ENCODE results near the gene ADRA2C.

Gene ADRA2C

DNA sequence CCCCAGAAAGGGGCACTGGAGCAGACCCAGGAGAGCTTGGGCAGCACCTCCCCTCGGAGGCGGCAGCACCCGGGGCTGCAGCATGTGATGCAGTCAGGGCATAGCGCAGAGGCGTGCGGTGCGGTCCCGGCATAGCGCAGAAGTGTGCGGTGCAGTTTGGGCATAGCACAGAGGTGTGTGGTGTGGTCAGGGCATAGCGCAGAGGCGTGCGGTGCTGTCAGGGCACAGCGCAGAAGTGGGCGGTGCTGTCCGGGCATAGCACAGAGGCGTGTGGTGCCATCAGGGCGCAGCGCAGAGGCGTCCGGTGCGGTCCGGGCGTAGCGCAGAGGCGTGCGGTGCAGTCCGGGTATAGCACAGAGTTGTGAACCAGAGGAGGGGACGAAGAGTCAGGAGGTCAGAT lies 42.8 kb downstream of the ADRA2C start:
- no peak overlapping the region for H3K27ac ChIP-seq (ENCODE audit: low read length)
- H3K4me1 ChIP-seq (ENCODE audit: insufficient read depth, low read length): no peaks in the 10 kb centered on the region
- no peak overlapping the region for H2AFZ ChIP-seq (ENCODE audit: low read depth, low read length)
- H3K9me3 ChIP-seq (ENCODE audit: insufficient read depth, low read length, severe bottlenecking): no peaks in the 10 kb centered on the region
- H3K4me3 ChIP-seq (ENCODE audit: low read depth in 1 of 2, low read length in 2 of 2): no peak overlapping the region
- no peaks in the 10 kb centered on the region for H3K36me3 ChIP-seq (ENCODE audit: insufficient read depth, low read length)
- DNase-seq (no peak), ATAC-seq (ENCODE audit: insufficient read depth, low read depth) (no peak)
- TF ChIP-seq EZH2 (IDR thresholded peaks at IDR 0.05; ENCODE audit: borderline replicate concordance, low read depth, low read length, severe bottlenecking): no peak
- TF ChIP-seq, protein P1, sequence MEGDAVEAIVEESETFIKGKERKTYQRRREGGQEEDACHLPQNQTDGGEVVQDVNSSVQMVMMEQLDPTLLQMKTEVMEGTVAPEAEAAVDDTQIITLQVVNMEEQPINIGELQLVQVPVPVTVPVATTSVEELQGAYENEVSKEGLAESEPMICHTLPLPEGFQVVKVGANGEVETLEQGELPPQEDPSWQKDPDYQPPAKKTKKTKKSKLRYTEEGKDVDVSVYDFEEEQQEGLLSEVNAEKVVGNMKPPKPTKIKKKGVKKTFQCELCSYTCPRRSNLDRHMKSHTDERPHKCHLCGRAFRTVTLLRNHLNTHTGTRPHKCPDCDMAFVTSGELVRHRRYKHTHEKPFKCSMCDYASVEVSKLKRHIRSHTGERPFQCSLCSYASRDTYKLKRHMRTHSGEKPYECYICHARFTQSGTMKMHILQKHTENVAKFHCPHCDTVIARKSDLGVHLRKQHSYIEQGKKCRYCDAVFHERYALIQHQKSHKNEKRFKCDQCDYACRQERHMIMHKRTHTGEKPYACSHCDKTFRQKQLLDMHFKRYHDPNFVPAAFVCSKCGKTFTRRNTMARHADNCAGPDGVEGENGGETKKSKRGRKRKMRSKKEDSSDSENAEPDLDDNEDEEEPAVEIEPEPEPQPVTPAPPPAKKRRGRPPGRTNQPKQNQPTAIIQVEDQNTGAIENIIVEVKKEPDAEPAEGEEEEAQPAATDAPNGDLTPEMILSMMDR (IDR thresholded peaks at IDR 0.05; ENCODE audit: borderline replicate concordance, extremely low read depth, low read length, poor library complexity, severe bottlenecking): no peak
- H3K9ac ChIP-seq (ENCODE audit: low read depth, low read length): no peak overlapping the region
- peaks cover 2% of the 10 kb centered on the region for H3K27me3 ChIP-seq (ENCODE audit: insufficient read depth, low read length, poor library complexity)
- no peak overlapping the region for H3K4me2 ChIP-seq (ENCODE audit: insufficient read depth, low read length)
- H3K79me2 ChIP-seq (ENCODE audit: insufficient read depth, low read length): no peaks in the 10 kb centered on the region
- H4K20me1 ChIP-seq (ENCODE audit: insufficient read depth, low read length): no peaks in the 10 kb centered on the region

DNA sequence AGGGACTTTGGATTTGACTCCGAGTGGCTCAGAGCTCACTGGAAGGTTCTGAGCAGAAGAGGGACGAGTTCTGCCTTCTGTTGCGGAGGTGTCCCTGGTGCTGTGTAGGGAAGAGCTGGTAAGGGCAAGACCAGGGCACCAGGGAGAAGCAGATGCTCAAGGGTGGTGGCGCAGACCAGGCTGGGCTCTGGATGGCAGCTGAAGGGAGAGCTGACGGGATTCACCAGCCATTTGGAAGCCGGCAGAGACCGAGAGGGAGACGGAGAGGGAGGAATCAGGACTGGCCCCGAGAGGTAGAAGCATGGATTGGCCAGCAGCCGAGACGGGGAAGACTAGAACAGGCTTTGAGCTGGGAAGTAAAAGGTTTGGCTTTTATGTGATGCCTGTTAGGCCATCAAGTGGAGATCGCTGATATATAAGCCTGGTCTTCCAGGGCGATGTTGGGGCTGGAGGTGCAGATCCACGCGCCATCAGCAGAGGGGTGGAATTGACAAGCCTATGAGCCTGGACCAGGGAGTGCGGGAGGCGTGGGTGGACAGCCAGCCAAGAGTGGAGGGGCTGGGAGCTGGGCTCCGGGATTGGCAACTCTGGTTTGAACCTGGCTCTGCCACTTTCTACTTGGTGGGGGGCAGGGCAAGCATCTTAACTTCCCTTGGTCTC lies 43.4 kb downstream of the ADRA2C start:
- Histone ChIP-seq H3K4me3 (ENCODE audit: low read depth in 1 of 2, low read length in 2 of 2) (no peak overlapping the region), H2AFZ (ENCODE audit: low read depth, low read length) (no peak overlapping the region), H3K9me3 (ENCODE audit: insufficient read depth, low read length, severe bottlenecking) (no peaks in the 10 kb centered on the region), H3K27me3 (ENCODE audit: insufficient read depth, low read length, poor library complexity) (peaks cover 2% of the 10 kb centered on the region), H3K36me3 (ENCODE audit: insufficient read depth, low read length) (no peaks in the 10 kb centered on the region), H3K4me1 (ENCODE audit: insufficient read depth, low read length) (no peaks in the 10 kb centered on the region), H3K9ac (ENCODE audit: low read depth, low read length) (no peak overlapping the region), H3K27ac (ENCODE audit: low read length) (no peak overlapping the region), H3K79me2 (ENCODE audit: insufficient read depth, low read length) (no peaks in the 10 kb centered on the region), H4K20me1 (ENCODE audit: insufficient read depth, low read length) (no peaks in the 10 kb centered on the region), H3K4me2 (ENCODE audit: insufficient read depth, low read length) (no peak overlapping the region)
- TF ChIP-seq, protein P1 (IDR thresholded peaks at IDR 0.05; ENCODE audit: borderline replicate concordance, extremely low read depth, low read length, poor library complexity, severe bottlenecking): no peak
- no peak for DNase-seq
- ATAC-seq (ENCODE audit: insufficient read depth, low read depth): no peak

DNA sequence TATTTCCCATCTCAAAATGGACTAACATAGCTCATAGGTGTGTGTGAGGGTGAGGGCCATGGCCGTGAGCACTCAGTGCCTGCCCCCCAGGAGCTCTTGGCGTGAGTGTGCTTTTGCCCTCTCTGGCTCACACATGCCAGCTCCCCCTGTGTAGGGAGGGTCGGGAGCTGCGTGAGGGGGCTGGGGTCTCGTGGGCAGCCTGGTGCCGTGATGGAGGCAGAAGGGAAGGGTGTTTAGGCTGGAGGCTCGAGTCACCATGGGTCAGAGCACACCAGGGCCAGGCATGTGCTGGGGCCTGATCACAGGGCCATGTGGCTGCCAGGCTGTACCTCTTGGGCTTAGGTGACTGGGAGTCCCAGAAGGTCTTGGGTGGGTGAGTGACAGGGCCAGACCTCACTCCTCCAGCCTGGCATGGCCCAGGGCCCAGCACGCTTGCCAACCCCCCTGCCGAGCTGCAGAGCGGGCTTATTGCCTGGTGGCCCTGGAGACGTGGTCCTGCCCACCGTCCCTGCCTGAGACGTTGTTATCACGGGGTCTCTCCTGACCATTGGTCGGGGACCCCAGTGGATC lies 44.0 kb downstream of the ADRA2C start:
- H2AFZ ChIP-seq (ENCODE audit: low read depth, low read length): no peak overlapping the region
- H4K20me1 ChIP-seq (ENCODE audit: insufficient read depth, low read length): no peaks in the 10 kb centered on the region
- no peaks in the 10 kb centered on the region for H3K36me3 ChIP-seq (ENCODE audit: insufficient read depth, low read length)
- H3K4me1 ChIP-seq (ENCODE audit: insufficient read depth, low read length): no peaks in the 10 kb centered on the region
- H3K4me2 ChIP-seq (ENCODE audit: insufficient read depth, low read length): no peak overlapping the region
- H3K79me2 ChIP-seq (ENCODE audit: insufficient read depth, low read length): no peaks in the 10 kb centered on the region
- H3K27me3 ChIP-seq (ENCODE audit: insufficient read depth, low read length, poor library complexity): peaks cover 2% of the 10 kb centered on the region
- DNase-seq (no peak), ATAC-seq (ENCODE audit: insufficient read depth, low read depth) (no peak)
- H3K27ac ChIP-seq (ENCODE audit: low read length): no peak overlapping the region
- no peak overlapping the region for H3K9ac ChIP-seq (ENCODE audit: low read depth, low read length)
- TF ChIP-seq, protein P1 (IDR thresholded peaks at IDR 0.05; ENCODE audit: borderline replicate concordance, extremely low read depth, low read length, poor library complexity, severe bottlenecking): no peak
- no peak for TF ChIP-seq EZH2 (IDR thresholded peaks at IDR 0.05; ENCODE audit: borderline replicate concordance, low read depth, low read length, severe bottlenecking)
- no peak overlapping the region for H3K4me3 ChIP-seq (ENCODE audit: low read depth in 1 of 2, low read length in 2 of 2)
- no peaks in the 10 kb centered on the region for H3K9me3 ChIP-seq (ENCODE audit: insufficient read depth, low read length, severe bottlenecking)
